MV-4-11 (cell line): ENCODE data around the gene LAMA4.
A peak's percentile ranks its signal among the peaks of the same experiment; 100 is the strongest.
"Not testable (repeated sequence)": the region's sequence is repeated elsewhere in the genome, so short reads cannot be mapped to it uniquely, and the experiment has no call there.

Experiments used
- DNase-seq: peaks from one replicate; lab custom pipeline; 2025; lab: John Stamatoyannopoulos, UW

Gene LAMA4

DNA sequence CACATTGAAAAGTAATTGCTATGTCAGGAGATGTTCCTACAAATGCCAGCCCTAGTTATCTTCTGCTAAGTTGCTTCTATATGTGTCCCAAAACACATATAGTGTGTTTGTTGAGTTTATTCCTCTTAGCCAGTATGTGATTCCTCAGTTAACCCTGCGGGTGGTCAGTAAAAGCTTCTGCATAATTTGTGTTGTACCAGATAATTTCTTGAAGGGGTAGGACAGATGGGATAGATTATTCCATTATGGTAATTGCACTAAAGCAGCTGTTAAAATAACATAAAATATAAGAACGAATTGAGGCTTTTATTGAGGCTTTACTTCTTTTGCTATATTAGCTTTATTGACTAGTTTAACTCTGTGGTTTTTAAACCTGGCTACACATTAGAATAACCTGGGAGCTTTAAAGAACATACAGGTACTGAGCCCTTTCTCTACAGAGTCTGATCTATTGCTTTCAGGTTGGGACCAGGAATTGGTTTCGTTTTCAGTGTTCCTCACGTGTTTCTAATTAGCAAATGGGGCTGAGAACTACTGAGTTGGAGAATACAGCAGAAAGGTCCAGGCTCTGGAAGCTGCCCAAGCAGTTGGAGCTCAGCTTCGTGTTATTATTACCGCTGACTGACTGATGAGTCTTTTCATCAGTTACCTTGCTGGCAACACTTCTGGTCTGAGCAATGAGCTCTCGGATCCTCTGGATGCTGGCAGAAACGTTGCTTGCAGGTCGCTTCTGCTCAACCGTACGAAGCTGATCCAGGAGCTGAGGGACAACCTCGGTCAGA lies 110.0 kb downstream of the LAMA4 start:
- no peak for DNase-seq

DNA sequence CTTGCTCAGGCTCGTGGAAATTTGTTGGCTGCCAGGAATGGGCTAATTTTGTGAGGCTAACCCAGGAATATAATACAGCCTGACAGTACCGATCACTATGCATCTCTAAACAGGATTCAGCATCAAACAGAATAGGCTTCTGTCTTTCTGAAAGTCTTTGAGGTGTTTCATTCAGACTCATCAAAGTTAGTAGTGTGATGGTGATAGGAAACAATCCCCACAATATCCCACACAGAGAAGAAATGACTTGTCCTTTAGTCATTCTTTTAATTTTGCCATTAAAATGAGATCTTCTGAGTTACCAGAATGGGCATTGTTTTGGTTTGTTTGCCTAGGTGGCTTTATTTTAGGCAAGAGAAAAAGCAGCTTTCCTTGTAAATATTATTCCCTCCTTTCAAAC lies 112.7 kb downstream of the LAMA4 start:
- DNase-seq = no peak

DNA sequence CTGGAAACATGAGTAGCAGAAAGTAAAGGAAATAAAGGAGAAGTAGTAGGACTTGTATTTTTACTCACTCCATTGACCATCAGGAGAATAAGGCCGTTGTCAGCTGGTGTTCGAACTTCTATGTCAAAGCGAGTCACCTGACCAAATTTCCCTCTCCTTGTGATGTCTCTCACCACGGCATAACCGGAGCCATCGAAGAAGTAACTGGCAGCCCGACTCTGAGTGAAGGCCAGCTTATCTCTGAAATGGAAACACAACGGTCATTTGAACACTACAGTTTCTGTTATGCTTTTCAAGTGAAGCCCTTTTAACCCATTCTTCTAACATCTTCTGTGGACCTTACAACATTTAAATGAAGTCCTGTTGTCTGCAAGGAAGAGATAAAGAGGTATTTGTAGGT lies 115.3 kb downstream of the LAMA4 start:
- DNase-seq = no peak

DNA sequence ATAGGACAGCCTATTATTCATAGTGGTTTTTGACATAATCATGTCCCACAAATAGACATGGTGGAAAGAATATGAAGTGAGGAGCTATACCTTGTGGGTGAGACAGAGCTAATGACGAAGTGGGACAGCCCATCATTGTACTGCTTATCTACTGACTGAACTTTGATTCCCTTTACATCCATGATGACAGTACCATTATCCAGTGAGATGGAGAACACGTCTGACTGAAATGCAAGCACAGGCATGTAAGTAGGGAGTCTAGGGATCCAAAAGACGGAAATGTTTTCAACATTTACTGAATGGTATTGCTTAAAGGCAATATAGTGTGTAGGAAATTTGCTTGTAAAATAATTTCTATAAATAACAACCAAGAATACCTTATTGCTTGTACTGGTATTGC lies 123.5 kb downstream of the LAMA4 start:
- no peak for DNase-seq

DNA sequence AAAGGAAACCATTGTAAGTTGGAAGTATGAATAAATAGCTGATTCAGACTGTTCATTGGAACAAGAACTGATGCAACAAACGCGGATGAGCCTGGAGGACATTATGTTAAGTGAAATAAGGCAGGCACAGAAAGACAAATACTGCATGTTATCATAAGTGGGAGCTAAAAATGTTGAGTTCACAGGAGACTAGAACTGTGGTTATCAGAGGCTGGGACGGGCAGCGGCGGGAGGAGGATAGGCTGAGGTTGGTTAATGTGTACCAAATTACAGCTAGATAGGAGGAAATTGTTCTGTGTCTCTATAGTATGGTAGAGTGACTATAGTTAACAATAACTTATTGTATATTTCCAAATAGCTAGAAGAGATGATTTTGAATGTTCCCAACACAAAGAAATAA lies 126.2 kb downstream of the LAMA4 start:
- no peak for DNase-seq

DNA sequence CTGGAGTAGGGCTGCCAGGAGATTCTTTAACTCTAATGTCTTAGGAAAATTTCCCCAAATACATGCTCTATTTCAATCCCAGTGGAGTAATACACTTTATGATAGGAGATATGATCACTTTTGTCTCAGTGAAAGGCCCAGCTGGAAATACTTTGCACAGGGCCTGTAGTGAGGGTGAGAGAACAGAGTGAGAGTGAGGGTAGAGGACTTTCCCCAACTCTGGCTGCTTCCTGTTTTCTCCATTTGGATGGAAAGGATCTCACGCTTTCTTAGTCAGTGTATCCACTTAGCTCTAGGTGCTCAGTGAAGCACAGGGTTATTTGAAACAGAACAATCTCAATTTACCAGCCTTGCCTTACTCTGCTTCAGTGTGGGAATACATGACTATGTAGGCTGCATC lies 130.4 kb downstream of the LAMA4 start:
- no peak for DNase-seq

DNA sequence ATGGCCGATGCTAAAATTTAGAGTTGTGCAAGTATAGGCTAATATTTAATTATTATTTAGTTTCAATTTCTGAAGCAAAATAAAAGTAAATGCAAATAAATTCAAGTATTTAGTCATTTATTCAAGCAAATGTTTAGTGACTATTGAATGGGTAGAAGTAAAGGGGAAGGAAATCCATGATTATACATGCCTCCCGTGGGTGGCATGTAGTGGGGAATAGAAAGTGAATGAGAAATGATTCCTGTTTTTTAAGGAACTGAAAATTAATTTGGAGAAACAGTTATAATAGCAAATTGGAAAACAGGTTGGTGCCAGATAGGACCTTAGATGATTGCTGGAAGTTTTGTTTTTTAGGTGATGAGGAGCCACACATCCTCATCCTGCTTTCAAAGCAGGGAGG lies 131.6 kb downstream of the LAMA4 start:
- DNase-seq = peak; percentile 54

DNA sequence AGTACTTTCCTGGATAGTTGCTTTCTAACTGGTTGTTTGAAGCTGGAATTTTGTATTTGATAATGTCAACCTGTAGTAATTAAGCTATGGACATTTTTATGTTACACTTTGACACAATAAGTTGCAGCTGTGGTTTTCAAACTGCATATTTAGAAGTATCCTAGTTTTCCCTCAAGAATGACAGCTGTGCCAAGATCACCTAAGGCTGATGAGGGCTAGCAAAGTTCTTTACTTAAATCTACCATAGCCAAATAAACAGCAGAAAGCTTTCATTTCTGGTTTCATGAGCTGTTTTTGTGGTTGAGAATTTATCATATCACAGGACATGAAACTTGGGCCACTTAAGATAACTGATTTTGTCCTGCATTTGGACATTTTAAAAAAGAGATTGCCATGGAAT lies 136.3 kb downstream of the LAMA4 start:
- DNase-seq = no peak

DNA sequence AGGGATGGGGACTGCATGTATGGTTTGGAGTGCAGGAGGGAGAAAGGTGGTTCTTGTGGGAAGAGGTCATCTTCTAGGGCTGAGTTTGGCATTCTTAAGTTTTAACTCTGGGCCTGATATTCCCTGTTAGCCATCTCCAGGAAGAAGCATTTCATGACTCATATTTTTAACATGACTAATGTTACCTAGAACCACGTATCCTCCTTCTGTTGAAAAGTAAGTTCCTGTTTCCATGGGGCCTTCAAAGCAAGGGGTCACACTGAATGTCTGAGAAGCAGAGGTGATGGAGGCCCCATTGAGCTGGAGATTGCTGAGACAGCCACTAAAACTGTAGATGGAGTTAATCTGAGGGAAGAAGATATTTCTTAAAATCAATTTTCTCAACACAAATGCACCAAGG lies 136.8 kb downstream of the LAMA4 start:
- peak; percentile 32 for DNase-seq

DNA sequence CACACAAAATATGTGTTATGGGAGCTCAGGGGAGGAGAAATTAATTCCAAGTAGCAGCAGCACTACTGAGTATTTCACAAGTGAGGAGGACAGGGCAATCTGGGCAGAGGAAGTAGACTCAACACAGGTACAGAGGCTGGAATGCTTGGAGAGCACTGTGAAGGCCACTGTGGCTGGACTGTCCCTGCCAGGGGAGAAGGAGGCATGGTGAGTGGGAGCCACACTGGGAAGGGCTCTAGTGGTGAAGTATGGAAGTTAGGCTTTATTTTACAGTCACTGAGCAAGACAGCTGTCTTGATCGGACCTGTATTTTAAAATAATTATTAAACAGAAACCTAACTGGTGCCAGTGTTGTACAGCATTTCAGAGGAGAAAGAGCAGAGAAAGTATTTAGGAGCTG lies 138.1 kb downstream of the LAMA4 start:
- no peak for DNase-seq

DNA sequence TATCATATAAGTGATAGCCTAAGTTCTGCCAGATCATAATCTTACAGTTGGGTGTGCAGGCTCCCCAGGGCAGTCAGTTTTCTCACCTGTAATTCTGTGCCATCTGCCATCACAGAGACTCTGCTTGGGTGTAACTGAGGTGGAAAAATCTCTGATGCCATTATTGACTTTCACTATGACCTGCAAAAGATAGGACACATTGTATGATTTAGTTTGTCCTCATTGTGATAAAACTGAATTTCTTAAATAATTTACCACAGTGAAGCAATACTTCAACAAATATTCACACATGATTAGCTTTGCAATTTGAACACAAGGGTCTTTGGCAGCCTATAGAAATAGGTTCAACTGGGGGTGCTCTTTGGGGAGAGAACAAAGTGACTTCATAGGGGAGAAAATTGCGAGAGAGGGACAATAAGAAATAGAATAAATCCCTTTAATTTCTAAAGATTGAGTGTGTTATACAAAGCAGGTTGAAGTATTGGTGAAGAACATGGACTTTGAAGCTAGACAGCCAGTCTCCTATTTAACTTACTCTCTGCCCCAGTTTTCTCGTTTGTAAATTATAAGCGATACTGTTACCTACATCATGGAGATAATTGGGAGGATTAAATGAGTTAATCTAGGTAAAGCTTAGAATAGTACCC lies 139.7 kb downstream of the LAMA4 start:
- no peak for DNase-seq

DNA sequence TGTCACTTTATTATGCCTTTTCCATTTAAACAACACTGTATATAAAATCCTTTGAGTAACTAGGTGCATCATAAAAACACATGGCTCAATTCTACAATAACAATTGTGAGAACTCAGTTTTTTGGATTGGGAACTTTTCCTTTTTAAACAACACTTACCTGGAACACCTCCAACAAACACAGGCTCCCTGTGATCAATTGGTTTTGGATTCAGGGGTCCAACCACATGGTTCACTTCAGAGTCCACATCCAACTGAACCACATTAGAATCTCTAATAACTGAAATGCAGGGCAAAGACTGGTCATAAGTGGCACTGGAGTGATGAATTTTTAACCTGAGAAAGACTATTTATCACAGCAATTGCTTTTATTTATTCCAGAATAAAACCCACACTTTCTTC lies 140.4 kb downstream of the LAMA4 start:
- DNase-seq = no peak

DNA sequence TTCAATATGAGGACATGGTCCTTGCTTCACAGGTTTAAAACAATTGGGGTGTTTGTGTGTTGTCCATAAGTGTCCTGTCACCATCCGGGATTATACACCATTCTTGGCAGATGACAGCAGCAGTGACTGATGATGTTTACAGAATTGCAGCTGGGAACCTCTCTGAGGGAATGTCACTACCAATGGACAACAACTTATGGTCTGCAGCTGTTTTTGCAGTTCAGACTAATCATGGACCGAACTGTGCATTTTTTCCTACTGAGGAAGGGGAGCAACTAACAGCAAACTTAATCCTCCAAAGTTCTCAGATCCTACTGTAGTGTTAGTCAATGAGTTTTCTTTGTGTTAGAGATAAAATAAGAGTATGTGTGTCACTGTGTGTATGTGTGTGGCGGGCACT lies 140.9 kb downstream of the LAMA4 start:
- no peak for DNase-seq

DNA sequence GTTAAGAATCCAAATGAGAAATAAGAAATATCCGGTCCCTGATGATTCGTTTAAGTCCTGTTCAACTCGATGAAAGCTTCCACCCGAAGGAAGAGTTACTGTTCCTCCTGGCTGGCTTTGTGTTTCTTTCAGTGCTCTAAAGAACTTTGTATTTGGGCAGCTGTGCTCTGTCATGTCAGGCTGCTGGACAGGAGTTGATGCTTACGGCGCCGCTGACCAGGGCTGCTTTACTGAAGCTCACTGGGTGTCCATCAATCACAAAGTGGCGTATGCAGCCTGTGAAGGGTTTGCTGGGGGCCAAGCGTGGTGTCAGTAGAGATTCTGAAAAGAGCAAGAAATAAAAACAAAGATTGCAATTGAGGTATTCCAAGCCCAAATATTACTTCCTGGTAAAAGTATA lies 145.1 kb downstream of the LAMA4 start:
- no peak for DNase-seq

DNA sequence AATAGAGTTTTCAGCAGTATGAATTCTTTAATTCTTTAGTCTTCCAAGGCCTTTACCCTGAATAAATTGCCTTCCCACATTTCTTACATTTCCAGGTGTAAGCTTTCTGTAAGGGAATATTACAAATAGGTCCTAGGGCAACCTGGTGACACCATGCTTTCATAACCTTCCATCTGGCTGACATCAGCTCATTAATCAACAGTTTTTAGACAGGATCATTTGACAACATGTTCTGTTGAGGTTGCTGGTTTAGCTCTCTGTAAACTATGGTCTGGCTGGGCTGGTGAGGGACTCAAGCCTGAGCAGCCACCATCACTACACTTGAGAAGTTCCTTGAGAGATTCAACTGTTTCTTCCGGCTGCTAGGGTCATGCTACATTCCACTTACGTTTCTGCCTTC lies 147.8 kb downstream of the LAMA4 start:
- DNase-seq = no peak

DNA sequence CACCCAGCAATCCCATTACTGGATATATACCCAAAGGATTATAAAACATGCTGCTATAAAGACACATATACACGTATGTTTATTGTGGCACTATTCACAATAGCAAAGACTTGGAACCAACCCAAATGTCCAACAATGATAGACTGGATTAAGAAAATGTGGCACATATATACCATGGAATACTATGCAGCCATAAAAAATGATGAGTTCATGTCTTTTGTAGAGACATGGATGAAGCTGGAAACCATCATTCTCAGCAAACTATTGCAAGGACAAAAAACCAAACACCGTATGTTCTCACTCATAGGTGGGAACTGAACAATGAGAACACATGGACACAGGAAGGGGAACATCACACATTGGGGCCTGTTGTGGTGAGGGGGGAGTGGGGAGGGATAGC lies 148.3 kb downstream of the LAMA4 start:
- not testable (repeated sequence) for DNase-seq

DNA sequence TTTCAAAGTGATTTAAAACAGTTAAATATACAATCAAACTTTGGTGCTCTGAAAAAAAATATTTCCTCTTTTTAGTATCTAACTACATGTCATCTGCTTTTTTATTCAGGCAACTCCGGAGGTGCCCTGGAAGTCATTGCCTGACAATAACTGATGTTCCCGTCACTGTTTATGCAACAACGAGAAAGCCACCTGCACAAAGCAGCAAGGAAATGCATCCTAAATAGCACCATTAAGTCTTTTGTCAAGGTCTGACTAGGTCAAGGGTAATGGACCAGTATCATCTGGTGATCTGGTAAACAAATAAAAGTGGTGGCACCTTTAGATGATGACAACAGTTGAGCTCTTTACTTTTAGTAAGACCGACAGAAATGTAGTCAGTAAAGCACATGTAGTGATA lies 153.8 kb downstream of the LAMA4 start:
- no peak for DNase-seq

DNA sequence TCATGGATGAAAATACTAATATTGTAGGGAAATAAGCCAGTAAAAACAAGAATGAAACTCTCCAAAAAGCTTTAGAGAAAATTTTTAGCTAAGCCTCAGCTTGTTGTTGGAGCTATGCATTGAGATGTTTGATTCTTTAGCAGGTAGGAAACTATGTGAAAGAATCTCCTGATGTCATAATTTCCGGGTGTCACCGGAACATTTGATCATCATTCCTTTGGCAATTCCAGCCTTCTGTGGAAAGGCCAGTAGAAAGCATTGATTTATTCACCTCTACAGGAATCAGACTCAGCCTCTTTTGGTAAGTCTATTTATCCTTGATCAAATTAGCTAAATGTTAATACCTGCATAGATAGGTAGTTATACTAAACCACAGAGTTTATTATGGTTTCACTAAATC lies 157.5 kb downstream of the LAMA4 start:
- no peak for DNase-seq

DNA sequence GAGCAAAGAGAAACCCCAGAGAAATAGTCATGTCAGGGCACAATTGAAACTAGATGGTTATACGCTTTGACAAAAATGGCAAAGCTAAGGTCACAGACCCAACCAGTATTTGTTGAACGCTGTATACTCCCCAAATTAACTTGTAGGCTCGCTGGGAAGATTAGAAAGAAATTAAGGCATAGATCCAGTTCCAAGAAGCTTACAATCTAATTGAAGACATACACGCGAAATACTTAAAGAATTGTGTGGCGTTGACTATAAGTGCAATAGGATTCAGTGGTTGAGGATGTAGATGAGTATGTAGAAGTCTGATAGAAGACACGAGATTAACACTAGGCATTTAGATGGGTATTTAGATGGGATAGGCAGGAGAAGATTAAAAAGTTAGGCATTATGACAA lies 166.5 kb downstream of the LAMA4 start:
- no peak for DNase-seq

DNA sequence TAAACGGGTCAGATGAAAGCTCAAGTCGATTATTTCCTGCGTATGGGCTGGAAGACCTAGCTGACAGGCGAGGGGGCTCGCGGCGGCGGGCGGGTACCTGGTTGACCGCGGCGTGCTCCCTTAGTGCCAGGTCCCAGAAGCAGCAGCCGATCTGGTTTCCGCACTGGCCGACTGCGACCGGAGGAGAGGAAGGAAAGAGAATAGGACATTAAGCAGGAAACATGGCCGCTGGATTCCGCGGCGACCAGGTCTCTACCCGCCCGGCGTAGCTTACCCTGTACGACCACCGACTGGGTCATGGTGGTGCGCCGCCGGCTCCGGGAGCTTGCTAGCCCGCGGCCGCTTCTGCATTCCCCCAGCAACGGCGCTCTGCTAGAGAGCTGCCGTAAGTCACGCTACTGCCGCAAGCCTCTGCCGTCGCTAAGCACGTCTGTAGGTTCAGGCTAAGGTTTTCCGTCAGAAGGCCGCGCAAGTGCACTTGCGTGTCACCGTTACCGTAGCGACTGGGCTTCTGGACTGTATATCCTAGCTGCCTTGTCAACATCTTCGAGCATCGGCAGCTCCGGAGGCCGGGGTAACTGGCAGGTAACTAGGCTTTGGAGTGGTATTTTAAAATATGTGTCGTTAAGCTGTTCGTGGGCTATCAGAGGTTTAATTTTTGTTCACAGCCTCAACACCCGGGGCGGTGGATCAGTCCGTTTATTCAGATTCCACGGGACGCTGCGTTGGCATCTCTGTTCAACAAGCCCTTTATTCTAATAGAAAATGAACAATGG lies 167.0 kb downstream of the LAMA4 start, which contains the start of the genes FAM229B and TUBE1:
Gene FAM229B, plus strand, starts transcription at position 456 of the 776 bp plus-strand sequence. CDS start 11,693 bp downstream, outside the sequence.
Gene TUBE1, minus strand, starts transcription at position 347 of the 776 bp plus-strand sequence. Its CDS starts 48 bp downstream, at position 299.
- peak; percentile 94 for DNase-seq

DNA sequence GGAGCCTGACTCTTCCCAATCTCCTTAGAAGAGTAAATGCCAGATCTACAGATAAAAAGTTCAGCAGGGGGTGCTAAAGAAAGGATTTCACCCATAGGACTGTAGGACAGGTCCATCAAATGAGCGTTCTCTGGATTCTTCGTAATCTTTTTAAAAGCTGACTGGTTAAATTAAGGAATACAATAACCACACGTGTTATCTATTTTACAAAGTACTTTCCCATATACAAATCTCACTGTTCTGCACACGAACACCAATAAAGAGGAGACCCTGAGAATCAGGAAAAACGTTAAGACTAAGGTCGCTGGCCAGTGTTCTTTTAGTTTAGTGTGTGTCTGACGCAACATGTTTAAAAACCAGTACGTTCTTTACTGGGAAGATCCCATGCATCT lies 167.6 kb downstream of the LAMA4 start:
- peak; percentile 49 for DNase-seq

DNA sequence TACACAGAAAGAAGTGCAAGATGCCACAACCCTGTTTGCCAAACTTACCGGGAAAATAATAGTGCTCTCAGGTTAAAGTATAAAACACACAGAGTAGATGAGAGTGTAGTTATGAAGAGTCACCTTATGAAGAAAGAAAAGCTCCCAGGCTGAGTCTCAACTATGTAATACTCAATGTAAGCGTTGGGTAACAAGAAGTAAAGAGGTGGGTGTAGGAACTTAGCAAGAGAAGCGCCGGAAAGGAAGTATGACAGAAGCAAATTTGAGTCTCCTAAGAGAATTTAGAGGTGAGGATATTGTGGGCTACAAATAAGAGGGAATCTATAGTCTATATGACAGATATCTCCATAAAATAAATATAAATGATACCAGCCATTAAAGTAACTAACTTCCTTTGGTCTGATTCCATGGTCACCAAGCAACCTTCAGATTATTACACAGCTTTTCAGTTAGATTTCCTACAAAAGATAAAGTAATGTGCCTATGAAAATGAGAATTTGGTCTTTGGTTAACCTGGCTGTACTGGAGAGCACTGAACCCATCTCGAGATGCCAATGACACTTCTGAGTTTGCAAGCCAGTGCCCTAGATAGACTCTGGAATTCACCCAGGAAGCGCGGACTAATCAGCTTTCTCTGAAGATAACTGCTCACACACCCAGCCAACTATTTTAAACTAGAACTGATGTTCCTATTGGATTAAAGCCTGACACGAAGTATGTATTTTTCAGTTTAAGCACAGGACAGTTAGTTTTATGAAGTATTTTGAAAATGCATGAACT lies 168.9 kb downstream of the LAMA4 start:
- no peak for DNase-seq
